K562 (cell line): ENCODE results near the gene CNOT11. TPM values are rescaled to one million over a fixed set of nuclear protein-coding genes. Genes with fewer than 3 reads are reported as not detected.
A peak's percentile ranks its signal among the peaks of the same experiment; 100 is the strongest.

Source experiments
- ATAC-seq: fragments of 200-7000 bp; cut with Tn5 transposase; 3 replicates; pipeline ENCODE4 v1.9.1; 2020; ENCODE audit warnings: moderate library complexity
- BruUV-seq: library from RNA; stranded (reverse); fragments of 400-500 nt; replicated peaks from 2 replicates; lab custom pipeline; 2021; lab: Mats Ljungman, UMichigan
- CTCF ChIA-PET: fragments of 300-600 bp; formaldehyde crosslinking; extraction: SDS; loops from one replicate; lab custom pipeline; 2021; ENCODE audit warnings: low intra/inter-chr PET ratio; lab: Yijun Ruan, JAX
- POLR2A ChIA-PET: fragments of 300-600, 350-650 bp; sonication (Branson Sonifier 250); formaldehyde crosslinking; extraction: SDS; loops from one replicate; lab custom pipeline; 2021; ENCODE audit warnings: antibody characterized with exemption, inconsistent platforms; lab: Yijun Ruan, JAX
- DNase-seq, 4 experiments: peaks; one replicate each; pipeline versions ENCODE4 v3.0.0 to v3.0.0-alpha.2; 2011 to 2018; ENCODE audit warnings: low spot score in 3 of 4, mixed read lengths in 3 of 4; ENCODE audit errors: extremely low read depth in 1 of 4
- FAIRE-seq: peaks from 2 replicates; lab custom pipeline; 2011; peaks lifted over from hg19 to GRCh38; lab: Jason Lieb, UNC
- H2AFZ ChIP-seq: 2 replicates; pipeline ENCODE4 v1.6.0; 2011; ENCODE audit warnings: low read depth, low read length, control low read depth, inconsistent platforms
- H3K27ac ChIP-seq: fragments of 200-600 bp; 3 replicates; pipeline ENCODE4 v1.8.0; 2011; ENCODE audit warnings: low read depth, mild to moderate bottlenecking, control low read depth, inconsistent platforms, low read length, moderate library complexity, mixed read lengths; ENCODE audit errors: extremely low read depth
- H3K27me3 ChIP-seq, 2 experiments: fragments of 300-600 bp in 1 of 2; 2 replicates in 1 of 2; 3 replicates in 1 of 2; pipeline versions ENCODE4 v1.6.0 to v1.8.0; 2011; ENCODE audit warnings: inconsistent platforms in 2 of 2, low read length in 2 of 2, mild to moderate bottlenecking in 1 of 2, mixed read lengths in 1 of 2, moderate library complexity in 1 of 2; ENCODE audit not compliant: control insufficient read depth in 2 of 2, insufficient read depth in 2 of 2
- H3K36me3 ChIP-seq: fragments of 300-600 bp; 3 replicates; pipeline ENCODE4 v1.8.0; 2011; ENCODE audit warnings: mild to moderate bottlenecking, low read length, inconsistent platforms; ENCODE audit not compliant: control insufficient read depth, insufficient read depth
- H3K4me1 ChIP-seq, 2 experiments: fragments of 200-600 bp in 1 of 2; replicated peaks in 1 of 2; 2 replicates in 1 of 2; 3 replicates in 1 of 2; pipeline versions ENCODE4 v1.5.1 to v1.8.0; 2011; ENCODE audit warnings: inconsistent platforms in 2 of 2, low read length in 2 of 2, mild to moderate bottlenecking in 1 of 2, mixed read lengths in 1 of 2, moderate library complexity in 1 of 2; ENCODE audit not compliant: control insufficient read depth in 2 of 2, insufficient read depth in 2 of 2
- H3K4me2 ChIP-seq: 2 replicates; pipeline ENCODE4 v1.6.1; 2011; ENCODE audit warnings: low read length, control low read depth, inconsistent platforms, mixed read lengths; ENCODE audit not compliant: insufficient read depth
- H3K4me3 ChIP-seq: fragments of 200-600 bp; sonication (generic), shearing (Covaris generic); 2 replicates; pipeline ENCODE4 v1.5.1; 2016; ENCODE audit warnings: control low read depth, inconsistent platforms
- H3K79me2 ChIP-seq: fragments of 200-600 bp; 3 replicates; pipeline ENCODE4 v1.8.0; 2011; ENCODE audit warnings: low read length, inconsistent platforms; ENCODE audit not compliant: control insufficient read depth, insufficient read depth
- H3K9ac ChIP-seq, 2 experiments: 2 replicates each; pipeline versions ENCODE4 v1.6.0 to v1.6.1; 2011; ENCODE audit warnings: low read depth in 2 of 2, low read length in 2 of 2, control low read depth in 1 of 2, inconsistent platforms in 1 of 2, mild to moderate bottlenecking in 1 of 2, mixed read lengths in 1 of 2; ENCODE audit not compliant: insufficient read depth in 1 of 2
- H3K9me1 ChIP-seq: one replicate; pipeline ENCODE4 v1.6.0; 2011; ENCODE audit warnings: inconsistent platforms, mild to moderate bottlenecking, low read length, moderate library complexity; ENCODE audit not compliant: control insufficient read depth, insufficient read depth
- H3K9me3 ChIP-seq: replicated peaks from 2 replicates; pipeline ENCODE4 v1.5.1; 2011; ENCODE audit warnings: low read depth, low read length, inconsistent platforms; ENCODE audit not compliant: control insufficient read depth, insufficient read depth
- H4K20me1 ChIP-seq: replicated peaks from 2 replicates; pipeline ENCODE4 v1.6.1; 2011; ENCODE audit warnings: low read length, inconsistent platforms, mixed read lengths; ENCODE audit not compliant: control insufficient read depth, insufficient read depth
- ARID3A ChIP-seq: IDR thresholded peaks from 2 replicates; pipeline ENCODE4 v1.6.1; 2012; ENCODE audit warnings: low read depth, low read length, improper control_type of control experiment, borderline replicate concordance
- CC2D1A ChIP-seq: fragments of 450-650 bp; IDR thresholded peaks from 2 replicates; pipeline ENCODE4 v1.6.1; 2017; ENCODE audit warnings: mild to moderate bottlenecking
- DPF2 ChIP-seq: fragments of 450-650 bp; IDR thresholded peaks from 2 replicates; pipeline ENCODE4 v1.6.1; 2016
- E2F3 ChIP-seq: fragments of 250-450 bp; sonication (Bioruptor Pico); IDR thresholded peaks from 2 replicates; pipeline ENCODE4 v1.4.0; 2020; ENCODE audit warnings: mild to moderate bottlenecking
- EP400 ChIP-seq: fragments of 450-650 bp; IDR thresholded peaks from 2 replicates; pipeline ENCODE4 v1.6.1; 2017; ENCODE audit warnings: antibody characterized with exemption, mild to moderate bottlenecking, moderate library complexity
- HES1 ChIP-seq: fragments of 450-650 bp; IDR thresholded peaks from 2 replicates; pipeline ENCODE4 v1.6.1; 2016; ENCODE audit warnings: low read depth, mild to moderate bottlenecking, moderate library complexity
- IFI16 ChIP-seq: fragments of 250-450 bp; sonication (Bioruptor Pico); IDR thresholded peaks from 2 replicates; pipeline ENCODE4 v2.1.2; 2022; ENCODE audit warnings: mild to moderate bottlenecking, inconsistent platforms
- RFX5 ChIP-seq: IDR thresholded peaks from 2 replicates; pipeline ENCODE4 v1.6.1; 2011; ENCODE audit warnings: low read depth, mild to moderate bottlenecking, improper control_type of control experiment, low read length
- RUNX1 ChIP-seq: sonication (generic); IDR thresholded peaks from 2 replicates; pipeline ENCODE4 v1.6.1; 2016; ENCODE audit warnings: antibody characterized with exemption, low read depth
- SPI1 ChIP-seq: IDR thresholded peaks from 2 replicates; pipeline ENCODE4 v1.6.1; 2011; ENCODE audit warnings: low read depth, low read length, control low read depth, borderline replicate concordance
- STAT5A ChIP-seq: IDR thresholded peaks from 2 replicates; pipeline ENCODE4 v1.6.1; 2012; ENCODE audit warnings: low read length, inconsistent platforms, borderline replicate concordance
- TEAD4 ChIP-seq, 2 experiments: sonication (generic) in 1 of 2; formaldehyde crosslinking in 1 of 2; IDR thresholded peaks; 2 replicates each; pipeline versions ENCODE4 v1.6.1 to v1.8.0; 2012 to 2022; ENCODE audit warnings: borderline replicate concordance in 1 of 2, inconsistent platforms in 1 of 2, low read length in 1 of 2, mild to moderate bottlenecking in 1 of 2, missing genetic modification reagents in 1 of 2
- TRIM24 ChIP-seq, 2 experiments: fragments of 450-650 bp; IDR thresholded peaks; 2 replicates each; pipeline ENCODE4 v1.6.1; 2016
- U2AF1 ChIP-seq: fragments of 200-400 bp; formaldehyde crosslinking; optimal IDR thresholded peaks from 2 replicates; pipeline ENCODE3; 2017; ENCODE audit warnings: mild to moderate bottlenecking, low read depth, low read length, moderate library complexity
- ZNF277 ChIP-seq: fragments of 250-450 bp; sonication (Bioruptor Pico); IDR thresholded peaks from 2 replicates; pipeline ENCODE4 v1.8.0; 2022; ENCODE audit warnings: inconsistent platforms, mild to moderate bottlenecking, moderate library complexity, borderline replicate concordance
- WGBS: fragments of 100-300 bp; shearing (Covaris generic); methylation state at CpG from one replicate; pipeline ENCODE4 v1.1.6; 2016; ENCODE audit warnings: low coverage, mixed read lengths; ENCODE audit not compliant: insufficient coverage; ENCODE audit errors: missing lambda C conversion rate; 5-methylcytosine and 5-hydroxymethylcytosine counted together
- in situ Hi-C: fragments of 300-500 bp; cut with MboI; formaldehyde crosslinking; loops from 4 replicates; pipeline ENCODE4 v1.15.0; 2018; ENCODE audit warnings: inconsistent platforms, mixed read lengths
- intact Hi-C: fragments of 100-400 bp; cut with micrococcal nuclease; formaldehyde crosslinking; loops from 2 replicates; pipeline ENCODE4 v1.14.2; 2022
- polyA plus RNA-seq, 8 experiments: library from polyadenylated mRNA; depleted of rRNA in 4 of 8; stranded (reverse) in 5 of 8; unstranded in 3 of 8; fragments of >200 nt; fragmentation: Nextera tagmentation in 2 of 8; fragmentation: Illumina TruSeq in 1 of 8; extraction: Ambion mirVana in 2 of 8; extraction: Trizol in 1 of 8; gene quantifications; 2 replicates each; pipeline versions ENCODE4 v1.2.1 to v1.2.3, GENCODE V29; 2011 to 2014; ENCODE audit warnings: inconsistent platforms in 1 of 8, missing spikeins in 1 of 8
- total RNA-seq, 7 experiments: library from RNA; depleted of rRNA in 6 of 7; stranded (reverse); fragments of >200 nt in 6 of 7; fragmentation: Illumina TruSeq in 2 of 7; extraction: Trizol in 2 of 7; gene quantifications; 2 replicates each; pipeline versions ENCODE4 v1.2.1 to v1.2.3, GENCODE V29; 2011 to 2021; ENCODE audit warnings: low replicate concordance in 1 of 7
- TF ChIP-seq, protein P1 (sequence below), 2 experiments: fragments of 450-650 bp; conservative IDR thresholded peaks; 2 replicates each; pipeline ENCODE4 v1.6.1; 2017; ENCODE audit warnings: mild to moderate bottlenecking in 2 of 2, moderate library complexity in 2 of 2

Gene CNOT11
- total and polyA plus RNA-seq, 9 of the 15 experiments (the other 6 are each of a cell fraction or from before 2014, with no cell fraction given) = 12.7 to 163 (median 64.2) TPM

GRCh38 chr2:101231937-101232730 is 20.6 kb upstream of the CNOT11 start:
- Histone ChIP-seq H3K79me2 (peaks cover 18% of the 10 kb centered on the region; the same call in 1 of the 3 replicates), H3K9me3 (peaks cover 19% of the 10 kb centered on the region), H3K27ac (peak overlapping the region; percentile 65), H3K9me1 (no peaks in the 10 kb centered on the region), H3K4me1 (peaks cover 0 to 16% of the 10 kb centered on the region in 2 experiments; a peak in 2 of 5 replicates), H3K27me3 (no peaks in the 10 kb centered on the region), H3K4me3 (no peak overlapping the region; the same call in 1 of the 2 replicates), H3K36me3 (no peaks in the 10 kb centered on the region; the same call in 2 of the 3 replicates), H2AFZ (peak overlapping the region; percentile 77), H3K9ac (peak overlapping the region in 1 of 2 experiments; percentile 64; a peak in 2 of 4 replicates), H3K4me2 (peak overlapping the region; percentile 79), H4K20me1 (no peaks in the 10 kb centered on the region)
- peak; percentile 80 for ATAC-seq
- intact Hi-C loops = no loop called here
- no TSS peak for BruUV-seq
- peak; percentile 29 to 64 (median 40) for DNase-seq
- ChIA-PET POLR2A (interaction anchor here (0.6 to 1.5 kb wide), 5 partner anchors 8 to 230 kb away, joined by 3 read pairs; partner anchors contain the start of genes CNOT11 and RPL31), CTCF (no interaction called here)
- FAIRE-seq = peak; percentile 54
- 29% methylated on average over 6 of the region's 6 CpGs for WGBS
- in situ Hi-C loops = no loop called here
- no peak for TF ChIP-seq RFX5
- 0 out of 2 replicates have a peak, but pooled peaks have one; percentile 18 for TF ChIP-seq EP400
- TF ChIP-seq E2F3 (CRISPR knock-in tag) = no peak
- TF ChIP-seq STAT5A = no peak
- peak; percentile 66 for TF ChIP-seq DPF2
- no peak for TF ChIP-seq U2AF1
- TF ChIP-seq, protein P1, sequence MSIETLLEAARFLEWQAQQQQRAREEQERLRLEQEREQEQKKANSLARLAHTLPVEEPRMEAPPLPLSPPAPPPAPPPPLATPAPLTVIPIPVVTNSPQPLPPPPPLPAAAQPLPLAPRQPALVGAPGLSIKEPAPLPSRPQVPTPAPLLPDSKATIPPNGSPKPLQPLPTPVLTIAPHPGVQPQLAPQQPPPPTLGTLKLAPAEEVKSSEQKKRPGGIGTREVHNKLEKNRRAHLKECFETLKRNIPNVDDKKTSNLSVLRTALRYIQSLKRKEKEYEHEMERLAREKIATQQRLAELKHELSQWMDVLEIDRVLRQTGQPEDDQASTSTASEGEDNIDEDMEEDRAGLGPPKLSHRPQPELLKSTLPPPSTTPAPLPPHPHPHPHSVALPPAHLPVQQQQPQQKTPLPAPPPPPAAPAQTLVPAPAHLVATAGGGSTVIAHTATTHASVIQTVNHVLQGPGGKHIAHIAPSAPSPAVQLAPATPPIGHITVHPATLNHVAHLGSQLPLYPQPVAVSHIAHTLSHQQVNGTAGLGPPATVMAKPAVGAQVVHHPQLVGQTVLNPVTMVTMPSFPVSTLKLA (conservative IDR thresholded peaks at IDR 0.05) = 0 out of 4 replicates have a peak, but pooled peaks of 1 of the 2 experiments have one; percentile 13
- no peak for TF ChIP-seq HES1
- no peak for TF ChIP-seq SPI1
- TF ChIP-seq ARID3A = 0 out of 2 replicates have a peak, but pooled peaks have one; percentile 72
- TF ChIP-seq TEAD4 (IDR thresholded peaks at IDR 0.05; ENCODE audit: low read length) = peak; percentile 46; the same call in 1 of the 2 replicates
- no peak for TF ChIP-seq TEAD4 (CRISPR knock-in tag; IDR thresholded peaks at IDR 0.05; ENCODE audit: borderline replicate concordance)
- no peak for TF ChIP-seq CC2D1A
- TF ChIP-seq ZNF277 (CRISPR knock-in tag) = no peak
- TF ChIP-seq RUNX1 = no peak
- no peak for TF ChIP-seq IFI16 (CRISPR knock-in tag)
- TF ChIP-seq TRIM24 (IDR thresholded peaks at IDR 0.05) = no peak
